Glomerular endothelial cell (primary cell): ENCODE data around the gene KCNK17. TPM values are rescaled to one million over a fixed set of nuclear protein-coding genes. Genes with fewer than 3 reads are reported as not detected.

ENCODE experiments used
- DNase-seq: peaks from one replicate; pipeline ENCODE4 v3.0.0-alpha.2; 2011; ENCODE audit warnings: low read depth, low spot score; ENCODE audit errors: extremely low read depth
- total RNA-seq: library from RNA; depleted of rRNA; stranded (reverse); fragments of >200 nt; gene quantifications from 2 replicates; pipeline ENCODE4 v1.2.3, GENCODE V29; 2015

KCNK17 gene
- not detected in 2 replicates for total RNA-seq

- no peak for DNase-seq
Measured at GRCh38 chr6:39314273-39314795, at the start of gene KCNK17. Gene KCNK17, minus strand, starts transcription at chr6:39314419. Its CDS starts 99 bp downstream, at chr6:39314320.

- DNase-seq, result no peak
Measured at GRCh38 chr6:39363280-39363679, 49.1 kb upstream of the KCNK17 start.

GRCh38 chr6:39362487-39362865, 48.3 kb upstream of the KCNK17 start:
- no peak for DNase-seq

GRCh38 chr6:39361657-39362486, 47.7 kb upstream of the KCNK17 start:
- DNase-seq, result no peak

- DNase-seq, result no peak
Measured at GRCh38 chr6:39360378-39360777, 46.2 kb upstream of the KCNK17 start.

GRCh38 chr6:39357998-39358686, 43.9 kb upstream of the KCNK17 start:
- DNase-seq, result no peak

- no peak for DNase-seq
Measured at GRCh38 chr6:39353698-39354315, 39.6 kb upstream of the KCNK17 start.

GRCh38 chr6:39350723-39351505, 36.7 kb upstream of the KCNK17 start:
- no peak for DNase-seq

- no peak for DNase-seq
Measured at GRCh38 chr6:39348740-39349139, 34.5 kb upstream of the KCNK17 start.

GRCh38 chr6:39347906-39348585, 33.8 kb upstream of the KCNK17 start:
- no peak for DNase-seq

- no peak for DNase-seq
Measured at GRCh38 chr6:39347206-39347605, 33.0 kb upstream of the KCNK17 start.

GRCh38 chr6:39344821-39345280, 30.6 kb upstream of the KCNK17 start:
- no peak for DNase-seq

GRCh38 chr6:39343396-39343870, 29.2 kb upstream of the KCNK17 start:
- no peak for DNase-seq

GRCh38 chr6:39342692-39343395, 28.6 kb upstream of the KCNK17 start:
- no peak for DNase-seq

- DNase-seq, result no peak
Measured at GRCh38 chr6:39341937-39342336, 27.7 kb upstream of the KCNK17 start.

GRCh38 chr6:39341352-39341751, 27.1 kb upstream of the KCNK17 start:
- no peak for DNase-seq

- DNase-seq, result no peak
Measured at GRCh38 chr6:39339868-39340550, 25.8 kb upstream of the KCNK17 start.

- no peak for DNase-seq
Measured at GRCh38 chr6:39339096-39339867, 25.1 kb upstream of the KCNK17 start.
